Limb (tissue), 2 donors: Measurements from ENCODE around the gene KHK.
"Not testable (repeated sequence)": the region's sequence is repeated elsewhere in the genome, so short reads cannot be mapped to it uniquely, and the experiment has no call there.

Source experiments
- DNase-seq, 2 donors: peaks; one replicate each; pipeline ENCODE4 v3.0.0-alpha.2; 2016; ENCODE audit errors: extremely low spot score in 2 of 2

The KHK gene

DNA sequence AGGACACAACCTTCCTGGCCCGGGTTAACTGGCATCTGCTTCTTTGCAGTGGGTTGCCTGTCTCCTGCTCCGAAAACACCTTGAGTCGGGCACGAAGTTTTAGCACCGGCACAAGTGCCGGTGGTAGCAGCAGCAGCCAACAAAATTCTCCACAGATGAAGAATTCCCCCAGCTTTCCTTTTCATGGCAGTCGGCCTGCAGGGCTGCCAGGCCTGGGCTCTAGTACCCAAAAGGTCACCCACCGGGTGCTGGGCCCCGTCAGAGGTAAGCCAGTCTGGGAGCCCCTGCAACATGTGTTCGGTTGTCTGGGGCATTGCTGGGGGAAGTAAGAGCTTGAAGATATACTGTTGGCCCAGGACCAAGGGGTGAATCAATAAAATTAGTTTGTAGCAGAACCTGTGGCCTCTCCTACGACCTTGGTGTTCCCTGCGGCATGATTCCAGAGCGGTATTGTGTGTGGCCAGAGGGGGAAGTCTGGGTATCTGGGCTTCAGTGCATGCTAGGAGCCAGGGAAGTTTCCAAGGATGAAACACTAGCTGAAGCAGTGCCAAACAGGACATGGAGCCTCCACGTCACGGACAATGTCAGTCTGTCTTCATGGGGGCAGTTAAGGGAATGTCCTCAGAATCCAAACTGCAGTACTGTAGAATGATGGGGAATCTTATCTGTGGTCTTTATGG lies 27.3 kb upstream of the KHK start:
- DNase-seq = no peak

GRCh38 chr2:27060323-27060722 lies 26.2 kb upstream of the KHK start:
- no peak for DNase-seq

GRCh38 chr2:27065128-27065527 lies 21.4 kb upstream of the KHK start:
- no peak for DNase-seq

GRCh38 chr2:27067385-27067784 lies 19.2 kb upstream of the KHK start:
- DNase-seq = no peak

- no peak for DNase-seq
Observed at GRCh38 chr2:27069436-27069835, 17.1 kb upstream of the KHK start.

- DNase-seq = no peak
Observed at GRCh38 chr2:27069961-27070618, 16.5 kb upstream of the KHK start.

- DNase-seq = no peak
Observed at GRCh38 chr2:27070653-27071276, 15.8 kb upstream of the KHK start.

DNA sequence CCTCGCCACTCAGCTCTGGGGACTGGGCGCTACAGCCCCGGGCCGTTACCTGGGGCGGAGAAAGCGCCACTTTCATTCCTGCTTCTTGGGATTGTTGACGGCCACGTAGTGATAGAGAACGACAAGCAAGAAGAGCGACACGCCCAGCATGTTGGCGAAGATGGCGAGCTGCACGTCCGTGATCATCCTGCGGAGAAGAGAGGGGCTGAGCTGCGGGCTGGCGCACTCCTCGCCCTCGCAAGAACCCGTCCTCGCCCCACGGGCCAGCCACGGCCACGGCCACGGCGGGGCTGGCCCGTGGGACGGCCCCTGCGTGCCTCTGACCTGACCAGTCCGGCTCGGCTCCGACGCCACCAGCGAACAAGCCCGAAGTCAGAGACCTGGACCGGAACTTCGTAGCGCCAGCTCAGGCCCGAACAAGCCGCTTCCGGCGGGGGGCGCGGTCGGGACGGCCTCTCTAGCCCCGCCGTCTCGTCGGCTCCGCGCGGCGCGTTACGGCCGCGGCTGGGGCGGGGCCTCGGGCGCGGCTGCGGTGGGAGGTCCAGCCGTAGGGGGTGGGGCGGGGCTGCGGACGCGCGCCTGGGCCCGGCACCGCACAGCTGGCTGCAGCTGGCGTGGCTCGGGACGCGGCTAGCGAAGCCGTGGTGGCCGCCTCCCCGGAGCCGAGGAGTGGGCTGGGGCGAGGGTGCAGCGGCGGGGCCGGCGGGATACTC lies 15.1 kb upstream of the KHK start, which contains the start of gene OST4:
Gene OST4 (minus strand): TSS at position 378 of the 713 bp plus-strand sequence.
- DNase-seq = peak; percentile 92 to 96

- DNase-seq = peak; percentile 80 to 92
Observed at GRCh38 chr2:27071990-27072830, 14.4 kb upstream of the KHK start.

DNA sequence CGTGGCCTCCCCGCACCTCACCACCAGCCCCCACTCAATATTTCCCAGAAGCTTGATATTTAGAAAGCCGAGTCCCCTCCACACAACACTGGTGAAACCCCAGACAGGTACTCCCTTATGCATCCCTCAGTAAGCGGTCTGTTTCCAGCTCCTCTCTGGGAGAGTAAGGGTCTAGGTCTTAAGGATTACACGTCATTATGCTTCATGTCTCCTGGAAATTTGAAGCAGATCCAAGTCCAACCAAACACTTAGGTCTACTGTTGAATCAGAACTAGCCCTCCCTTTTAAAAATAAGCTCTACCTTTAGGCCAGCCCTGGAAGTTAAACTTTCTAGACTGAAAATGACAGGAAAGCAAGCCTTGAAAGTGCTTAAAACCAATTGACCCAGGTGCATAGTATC lies 13.7 kb upstream of the KHK start:
- peak in 1 of 2 donors; percentile 51 for DNase-seq

- no peak for DNase-seq
Observed at GRCh38 chr2:27073782-27074181, 12.8 kb upstream of the KHK start.

- DNase-seq = no peak
Observed at GRCh38 chr2:27074738-27075565, 11.6 kb upstream of the KHK start.

GRCh38 chr2:27075566-27075871 lies 11.1 kb upstream of the KHK start:
- not testable (repeated sequence) for DNase-seq

- no peak for DNase-seq
Observed at GRCh38 chr2:27076323-27076722, 10.2 kb upstream of the KHK start.

DNA sequence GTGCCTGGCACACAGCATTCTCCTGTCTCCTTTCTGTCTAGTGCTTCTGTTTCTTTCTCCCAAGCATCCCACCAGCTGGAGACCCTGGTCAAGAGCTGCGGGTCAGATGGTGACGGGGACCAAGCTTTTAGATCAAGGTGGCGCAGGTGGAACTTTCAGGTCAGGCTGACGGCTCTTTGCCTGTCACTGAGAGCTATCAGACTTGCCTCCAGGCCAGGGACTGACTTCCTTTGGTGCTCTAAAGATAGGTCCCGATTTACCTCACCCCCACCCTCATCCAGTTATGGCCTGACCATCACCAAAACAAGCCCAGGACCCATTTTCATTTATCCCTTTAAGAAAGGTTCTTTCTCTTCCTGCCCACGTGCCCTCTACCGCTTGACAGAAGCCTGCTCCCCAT lies 9.3 kb upstream of the KHK start:
- DNase-seq = no peak

DNA sequence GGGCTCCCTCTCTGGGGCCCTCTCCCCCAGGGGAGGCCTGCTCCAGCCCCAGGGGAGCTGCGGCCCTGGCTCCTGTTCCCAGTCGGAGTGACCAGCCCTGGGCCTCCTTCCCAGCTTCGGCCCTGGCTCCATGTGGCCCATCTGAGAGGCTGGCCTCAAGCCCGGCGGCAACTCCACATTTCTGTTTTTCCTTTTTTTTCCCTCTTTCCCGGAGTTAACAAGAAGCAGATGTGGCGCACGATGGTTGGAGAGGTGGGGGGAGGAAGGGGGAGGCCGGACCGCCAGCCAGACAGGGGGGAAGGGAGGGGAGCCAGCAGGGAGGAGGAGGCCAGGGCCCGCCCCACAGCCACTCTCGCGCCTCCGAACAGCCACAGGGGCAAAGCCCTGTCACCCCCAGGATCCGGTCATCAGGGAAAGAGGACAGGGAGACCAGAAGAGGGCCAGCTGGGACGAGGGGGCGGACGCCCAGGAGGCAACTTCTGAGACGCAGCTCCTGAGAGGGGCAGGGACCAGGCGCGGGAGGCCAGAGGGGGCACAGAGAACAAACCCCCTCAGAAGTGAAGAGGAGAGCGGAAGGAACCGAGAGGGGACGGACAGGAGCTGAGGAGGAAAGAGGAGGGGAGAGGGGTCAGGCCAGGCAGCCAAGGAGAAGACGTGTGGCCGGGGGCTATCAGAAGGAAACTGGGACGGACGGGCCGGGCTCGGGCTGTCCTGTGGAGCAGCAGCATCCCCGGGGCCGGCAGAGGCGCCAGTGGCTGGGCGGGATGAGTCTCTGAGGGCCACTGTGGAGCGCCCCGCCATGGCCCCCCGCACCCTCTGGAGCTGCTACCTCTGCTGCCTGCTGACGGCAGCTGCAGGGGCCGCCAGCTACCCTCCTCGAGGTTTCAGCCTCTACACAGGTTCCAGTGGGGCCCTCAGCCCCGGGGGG lies 8.0 kb upstream of the KHK start, which contains the start of gene EMILIN1:
Gene EMILIN1 (plus strand): TSS at position 349 of the 928 bp plus-strand sequence. CDS start 451 bp downstream, at position 800.
- DNase-seq = peak; percentile 91 to 94

GRCh38 chr2:27079233-27080139 lies 7.1 kb upstream of the KHK start:
- DNase-seq = no peak

- DNase-seq = no peak
Observed at GRCh38 chr2:27080140-27080469, 6.5 kb upstream of the KHK start.
